Upper lobe of left lung (tissue), 4 donors: ENCODE data around the gene SLC25A47.

Experiments
- CTCF ChIP-seq, 6 experiments: fragments of 450-650 bp in 4 of 6; fragments of 200-600 bp in 2 of 6; sonication (generic) in 2 of 6; IDR thresholded peaks; one replicate each; pipeline ENCODE4 v1.5.1; 2016 to 2019; ENCODE audit warnings: antibody characterized with exemption in 6 of 6
- POLR2AphosphoS5 ChIP-seq, 2 donors: sonication (generic); formaldehyde crosslinking; IDR thresholded peaks; one replicate each; pipeline ENCODE4 v1.5.1; 2017; ENCODE audit warnings: antibody characterized with exemption in 2 of 2

GRCh38 chr14:100287202-100287997 lies 35.7 kb upstream of the SLC25A47 start:
- no peak for TF ChIP-seq CTCF (IDR thresholded peaks at IDR 0.05)
- TF ChIP-seq POLR2AphosphoS5 (IDR thresholded peaks at IDR 0.05), result no peak
